Germinal center (tissue), 1 donor: ENCODE results near the gene RANBP1.

Experiments
- DNase-seq: peaks from one replicate; pipeline ENCODE4 v3.0.0; 2012; ENCODE audit warnings: mixed read lengths, low spot score

RANBP1 gene

DNA sequence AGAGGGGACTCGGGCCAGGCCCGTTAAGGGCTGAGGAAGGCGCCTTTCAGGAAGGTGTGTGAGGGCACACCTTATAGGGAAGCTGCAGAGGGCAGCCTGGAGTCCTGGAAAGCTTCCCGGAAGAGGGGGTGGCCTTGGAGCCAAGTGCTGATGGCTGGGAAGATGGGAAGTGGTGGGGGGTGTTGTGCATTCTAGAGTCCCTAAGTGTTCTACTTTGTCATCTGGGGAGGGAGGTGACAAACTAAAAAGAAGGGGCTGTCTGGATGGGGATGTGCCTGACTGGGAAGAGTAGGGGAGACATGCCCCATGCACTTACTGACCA lies 22.5 kb downstream of the RANBP1 start:
- DNase-seq, result no peak

DNA sequence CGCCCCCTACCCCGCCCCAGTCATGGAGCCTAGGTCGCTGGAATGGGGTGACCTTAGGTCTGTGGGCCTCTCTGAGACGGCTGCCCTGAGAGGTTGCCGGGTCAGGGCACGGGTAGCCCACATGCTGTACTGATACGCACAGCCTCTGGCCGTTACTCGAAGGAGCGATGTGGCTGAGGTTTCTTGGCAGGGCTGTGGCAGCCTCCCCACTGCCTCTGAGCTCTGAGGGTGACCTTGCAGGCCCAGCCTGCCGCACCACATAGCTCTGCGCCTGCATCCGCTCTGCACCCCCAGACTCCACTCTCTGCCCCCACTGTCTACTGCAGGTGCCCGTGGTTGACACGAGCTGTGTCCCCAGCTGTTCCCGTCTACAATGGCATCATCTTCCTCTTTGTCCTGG lies 23.0 kb downstream of the RANBP1 start:
- DNase-seq, result no peak

DNA sequence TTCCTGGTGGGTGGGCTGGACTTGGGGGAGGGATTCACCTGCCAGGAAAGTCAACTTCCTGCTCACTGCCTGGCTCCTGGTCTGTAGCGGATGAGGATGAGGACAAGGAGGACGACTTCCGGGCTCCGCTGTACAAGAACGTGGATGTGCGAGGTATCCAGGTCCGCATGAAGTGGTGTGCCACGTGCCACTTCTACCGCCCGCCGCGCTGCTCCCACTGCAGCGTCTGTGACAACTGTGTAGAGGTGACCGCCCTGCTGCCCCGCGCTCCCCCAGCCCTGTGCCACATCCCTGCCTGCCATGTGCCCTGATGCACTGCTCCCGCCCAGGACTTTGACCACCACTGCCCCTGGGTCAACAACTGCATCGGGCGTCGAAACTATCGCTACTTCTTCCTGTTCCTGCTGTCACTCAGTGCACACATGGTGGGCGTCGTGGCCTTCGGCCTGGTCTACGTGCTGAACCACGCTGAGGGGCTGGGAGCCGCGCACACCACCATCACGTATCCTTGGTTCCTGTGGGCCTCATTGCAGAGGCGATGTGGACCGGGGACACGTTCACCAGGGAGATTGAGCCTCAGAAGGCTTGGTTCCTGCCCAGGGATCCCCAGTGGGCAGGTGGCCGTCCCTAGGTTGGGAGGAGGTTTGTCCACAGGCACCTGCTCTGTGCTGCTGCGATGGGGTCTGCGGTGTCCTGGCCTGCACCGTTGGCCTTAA lies 23.6 kb downstream of the RANBP1 start:
- DNase-seq, result no peak

DNA sequence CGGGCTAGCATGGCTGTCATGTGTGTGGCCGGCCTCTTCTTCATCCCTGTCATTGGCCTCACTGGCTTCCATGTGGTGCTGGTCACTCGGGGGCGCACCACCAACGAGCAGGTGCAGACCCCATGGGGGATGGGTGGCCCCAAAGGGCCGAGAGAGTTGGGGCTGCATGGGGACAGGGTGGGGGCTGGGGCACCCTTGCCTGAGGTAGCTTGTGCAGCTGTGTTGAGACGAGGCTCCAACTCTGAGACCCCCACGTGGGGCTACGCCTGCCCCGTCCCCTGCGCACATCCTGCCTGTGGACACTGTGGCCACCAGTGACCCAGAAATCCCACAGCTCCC lies 24.2 kb downstream of the RANBP1 start:
- DNase-seq, result no peak

DNA sequence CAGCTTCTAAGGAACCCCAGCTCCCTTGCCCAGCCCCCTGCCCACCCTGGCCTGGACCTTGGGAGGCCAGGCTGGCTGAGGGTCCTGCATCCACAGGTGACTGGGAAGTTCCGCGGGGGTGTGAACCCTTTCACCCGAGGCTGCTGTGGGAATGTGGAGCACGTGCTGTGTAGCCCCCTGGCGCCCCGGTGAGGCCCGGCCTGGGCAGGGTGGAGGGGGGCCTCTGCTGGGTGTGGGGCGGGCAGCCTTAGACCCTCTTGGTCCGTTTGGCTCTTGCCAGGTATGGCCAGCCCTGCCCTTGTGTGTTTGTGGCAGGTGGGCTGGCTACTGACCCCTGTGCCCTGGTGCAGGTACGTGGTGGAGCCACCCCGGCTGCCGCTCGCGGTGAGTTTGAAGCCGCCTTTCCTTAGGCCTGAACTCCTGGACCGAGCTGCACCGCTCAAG lies 24.6 kb downstream of the RANBP1 start:
- no peak for DNase-seq

DNA sequence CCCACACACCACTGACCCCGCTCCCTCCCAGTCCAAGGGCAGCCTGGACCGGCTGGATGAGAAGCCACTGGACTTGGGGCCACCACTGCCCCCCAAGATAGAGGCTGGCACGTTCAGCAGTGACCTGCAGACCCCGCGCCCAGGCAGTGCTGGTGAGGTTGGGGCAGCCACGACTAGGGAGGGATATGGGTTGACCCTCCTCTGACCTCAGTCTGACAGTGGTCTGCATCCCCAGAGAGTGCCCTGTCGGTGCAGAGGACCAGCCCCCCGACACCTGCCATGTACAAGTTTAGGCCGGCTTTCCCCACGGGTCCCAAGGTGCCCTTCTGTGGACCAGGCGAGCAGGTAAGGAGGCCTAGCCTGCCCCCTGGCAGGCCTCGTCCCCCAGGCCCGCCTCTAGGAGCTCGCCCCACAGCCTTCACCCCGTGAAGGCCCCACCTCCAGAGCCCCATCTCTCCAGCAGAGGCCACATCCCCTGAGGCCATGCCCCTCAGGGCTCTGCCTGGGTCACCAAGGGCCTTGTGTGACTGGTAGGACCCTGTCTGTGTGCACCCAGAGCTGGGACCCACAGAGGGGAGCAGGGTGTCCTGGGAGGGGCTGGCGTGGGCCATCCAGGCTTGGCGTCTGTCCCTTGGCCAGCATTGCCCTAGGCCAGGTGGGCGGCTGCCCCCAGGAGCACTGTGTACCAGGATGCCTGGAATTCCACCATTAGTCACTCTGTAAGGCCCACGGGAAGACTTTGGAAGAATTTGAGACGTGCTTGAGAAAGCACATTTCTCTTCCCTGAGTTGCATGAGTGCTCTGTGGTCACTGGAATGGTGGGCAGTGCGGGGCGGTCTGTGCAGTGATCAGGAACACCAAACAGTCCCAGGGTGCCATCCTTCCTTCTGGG lies 25.5 kb downstream of the RANBP1 start:
- no peak for DNase-seq

DNA sequence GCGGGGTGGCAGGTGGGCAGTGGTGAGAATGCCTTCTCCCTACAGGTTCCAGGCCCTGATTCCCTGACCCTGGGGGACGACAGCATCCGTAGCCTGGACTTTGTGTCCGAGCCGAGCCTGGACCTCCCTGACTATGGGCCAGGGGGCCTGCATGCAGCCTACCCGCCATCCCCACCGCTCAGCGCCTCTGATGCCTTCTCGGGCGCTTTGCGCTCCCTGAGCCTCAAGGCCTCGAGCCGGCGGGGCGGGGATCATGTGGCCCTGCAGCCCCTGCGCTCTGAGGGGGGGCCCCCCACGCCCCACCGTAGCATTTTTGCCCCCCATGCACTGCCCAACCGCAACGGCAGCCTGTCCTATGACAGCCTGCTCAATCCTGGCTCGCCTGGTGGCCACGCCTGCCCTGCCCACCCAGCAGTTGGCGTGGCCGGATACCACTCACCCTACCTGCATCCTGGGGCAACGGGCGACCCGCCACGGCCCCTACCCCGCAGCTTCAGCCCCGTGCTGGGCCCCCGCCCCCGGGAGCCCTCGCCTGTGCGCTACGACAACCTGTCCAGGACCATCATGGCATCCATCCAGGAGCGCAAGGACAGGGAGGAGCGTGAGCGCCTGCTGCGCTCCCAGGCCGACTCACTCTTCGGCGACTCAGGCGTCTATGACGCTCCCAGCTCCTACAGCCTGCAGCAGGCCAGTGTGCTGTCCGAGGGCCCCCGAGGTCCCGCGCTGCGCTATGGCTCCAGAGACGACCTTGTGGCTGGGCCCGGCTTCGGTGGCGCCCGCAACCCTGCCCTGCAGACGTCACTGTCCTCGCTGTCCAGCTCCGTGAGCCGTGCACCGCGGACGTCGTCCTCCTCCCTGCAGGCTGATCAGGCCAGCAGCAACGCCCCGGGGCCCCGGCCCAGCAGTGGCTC lies 27.1 kb downstream of the RANBP1 start:
- no peak for DNase-seq

DNA sequence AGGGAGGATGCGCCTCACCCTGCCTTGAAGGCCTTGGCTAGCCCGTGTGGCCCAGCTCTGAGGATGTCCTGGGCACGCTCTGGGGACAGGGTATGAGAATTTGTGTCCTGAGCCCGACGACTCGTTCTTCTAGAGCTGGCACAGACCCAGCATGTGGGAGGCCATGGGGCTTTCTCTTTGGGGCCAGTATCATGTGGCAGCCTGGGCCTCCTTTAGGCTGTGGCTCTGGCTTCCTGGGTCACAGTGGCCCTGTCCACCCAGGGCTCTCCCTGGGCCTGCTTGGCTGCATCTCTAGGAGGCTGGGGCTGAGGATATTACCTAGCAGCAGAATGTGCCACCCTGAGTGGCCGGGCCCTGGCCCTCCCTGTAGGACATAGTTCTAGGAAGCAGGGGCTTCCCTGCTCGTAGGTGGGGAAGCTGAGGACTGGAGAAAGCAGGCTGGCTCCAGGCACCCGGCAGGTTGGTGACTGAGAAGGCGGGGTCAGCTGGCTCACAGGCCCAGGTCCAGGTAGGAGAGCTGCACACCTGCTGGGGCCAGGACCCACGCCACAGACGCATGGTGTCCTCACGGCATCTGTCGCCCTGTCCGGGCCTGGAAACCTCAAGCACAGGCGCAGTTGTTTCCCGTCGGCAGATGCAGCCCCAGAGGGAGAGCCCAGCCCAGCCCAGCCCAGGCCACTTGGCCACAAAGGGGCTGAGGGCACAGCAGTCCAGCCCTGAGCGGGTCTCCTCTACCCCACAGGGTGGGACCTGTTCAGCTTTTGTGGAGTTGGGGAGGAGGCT lies 28.2 kb downstream of the RANBP1 start:
- DNase-seq, result no peak

DNA sequence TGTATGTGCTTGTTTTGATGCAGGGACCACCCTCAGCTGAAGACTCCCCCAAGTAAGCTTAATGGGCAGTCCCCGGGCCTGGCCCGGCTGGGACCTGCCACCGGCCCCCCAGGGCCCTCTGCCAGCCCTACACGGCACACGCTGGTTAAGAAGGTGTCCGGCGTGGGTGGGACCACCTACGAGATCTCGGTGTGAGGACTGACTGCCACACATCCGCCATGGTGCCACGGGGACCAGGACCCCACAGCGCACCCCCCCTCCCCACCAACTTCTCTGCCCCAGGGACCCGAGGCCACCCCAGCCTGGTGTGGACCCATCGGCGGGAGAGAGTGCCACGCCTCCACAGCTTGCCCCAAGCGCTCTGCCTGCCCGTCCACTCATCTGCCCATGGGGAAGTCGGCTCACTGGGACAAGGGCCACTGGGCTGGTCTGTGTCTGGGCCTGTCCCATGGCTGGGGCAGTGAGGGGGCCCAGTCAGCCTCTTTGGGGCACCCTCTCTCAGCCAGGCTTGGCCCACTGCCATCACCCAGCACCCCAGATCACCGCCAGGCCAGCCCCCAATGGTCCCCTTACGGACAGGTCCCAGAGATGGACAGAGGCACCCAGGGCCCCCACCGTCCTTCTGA lies 29.4 kb downstream of the RANBP1 start:
- DNase-seq, result no peak

DNA sequence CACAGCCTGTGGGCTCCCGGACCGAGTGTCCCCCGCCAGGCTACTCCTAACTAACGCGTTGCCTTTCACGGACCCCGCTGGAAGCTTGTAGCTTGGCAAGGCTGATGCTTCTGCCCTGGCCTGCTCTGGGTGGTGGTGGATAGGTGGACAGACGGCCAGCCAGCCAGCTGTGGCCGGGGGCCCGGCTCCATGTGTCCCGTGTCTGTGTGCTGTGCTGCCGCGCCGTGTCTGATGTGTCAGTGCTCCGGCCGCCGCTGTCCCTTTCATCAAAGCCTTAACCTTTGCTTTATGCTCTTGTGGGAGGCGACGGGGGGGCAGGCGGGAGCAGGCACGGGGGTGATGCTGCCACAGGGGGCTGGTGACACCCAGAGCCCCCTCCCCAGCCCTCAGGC lies 29.9 kb downstream of the RANBP1 start:
- no peak for DNase-seq

DNA sequence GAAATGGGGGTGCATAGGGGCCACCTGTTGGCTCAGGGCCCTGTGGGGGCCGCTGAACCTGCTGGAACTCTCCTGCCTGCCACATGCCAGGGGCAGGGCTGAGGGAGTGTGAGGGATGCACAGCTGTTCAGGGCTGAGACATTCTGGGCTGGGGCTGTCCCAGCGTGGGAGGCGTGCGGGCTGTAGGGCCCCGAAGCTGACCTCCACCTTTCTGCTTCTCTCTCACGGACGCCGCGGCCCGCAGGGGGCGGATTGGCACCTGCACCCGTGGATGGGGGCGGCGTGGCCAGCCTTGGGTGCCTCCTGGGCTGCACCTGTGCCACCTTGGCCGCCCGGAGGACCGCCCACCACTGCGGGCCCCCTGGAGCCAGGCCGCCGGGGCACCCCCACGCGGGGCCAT lies 30.9 kb downstream of the RANBP1 start:
- no peak for DNase-seq

DNA sequence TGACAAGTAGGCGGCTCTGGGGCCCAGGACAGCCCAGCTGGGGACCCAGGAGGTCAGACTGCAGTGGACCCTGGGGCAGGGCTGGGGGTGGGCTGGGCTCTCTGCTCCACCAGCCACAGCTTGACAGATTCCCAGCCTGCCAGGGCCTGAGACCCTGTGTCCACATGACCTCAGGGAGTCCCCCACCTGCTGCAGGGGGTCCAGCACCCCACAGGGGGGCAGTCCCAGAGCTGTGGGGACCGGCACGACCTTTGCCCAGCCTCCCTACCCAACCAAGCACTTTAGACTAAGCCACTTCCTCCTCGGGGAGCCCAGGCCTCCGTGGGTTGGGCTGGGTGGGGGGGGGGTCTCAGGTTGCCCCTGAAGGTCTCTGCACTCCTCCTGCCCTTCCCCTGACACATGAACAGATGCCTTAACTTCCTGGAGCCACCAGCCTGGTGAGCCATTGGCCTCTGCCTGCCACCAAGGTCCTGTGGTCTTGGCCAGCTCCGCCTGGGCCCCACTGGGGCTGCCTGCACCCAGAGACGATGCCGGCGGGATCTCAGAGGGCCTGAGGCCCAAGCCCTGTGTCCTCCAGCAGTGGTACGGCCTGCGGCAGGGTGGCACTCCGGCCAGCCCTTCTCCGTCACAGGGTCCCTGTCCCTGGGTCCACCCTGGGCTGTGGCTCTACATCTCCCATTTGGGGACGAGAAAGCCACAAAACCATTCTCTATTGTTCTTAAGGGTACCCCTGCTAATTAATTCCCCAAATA lies 31.5 kb downstream of the RANBP1 start:
- no peak for DNase-seq

DNA sequence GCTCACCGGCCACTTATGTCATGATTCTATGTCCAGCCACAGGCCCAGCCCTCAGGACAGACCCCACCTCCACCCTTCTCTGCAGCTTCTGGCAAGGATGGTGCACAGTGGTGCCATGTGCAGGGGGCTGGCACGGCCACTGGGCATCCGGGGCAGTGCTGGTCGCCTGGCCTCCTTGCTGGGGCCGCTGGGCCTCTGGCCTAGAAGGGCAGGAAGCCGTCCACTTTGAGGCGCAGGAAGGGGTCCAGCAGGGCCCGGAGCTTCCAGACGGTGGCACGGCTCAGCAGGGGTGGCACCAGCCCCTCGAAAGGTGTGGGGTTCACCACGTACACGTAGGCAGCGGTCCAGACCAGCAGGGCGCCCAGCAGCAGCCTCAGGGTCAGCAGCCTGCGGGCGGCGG lies 32.5 kb downstream of the RANBP1 start:
- DNase-seq, result no peak

DNA sequence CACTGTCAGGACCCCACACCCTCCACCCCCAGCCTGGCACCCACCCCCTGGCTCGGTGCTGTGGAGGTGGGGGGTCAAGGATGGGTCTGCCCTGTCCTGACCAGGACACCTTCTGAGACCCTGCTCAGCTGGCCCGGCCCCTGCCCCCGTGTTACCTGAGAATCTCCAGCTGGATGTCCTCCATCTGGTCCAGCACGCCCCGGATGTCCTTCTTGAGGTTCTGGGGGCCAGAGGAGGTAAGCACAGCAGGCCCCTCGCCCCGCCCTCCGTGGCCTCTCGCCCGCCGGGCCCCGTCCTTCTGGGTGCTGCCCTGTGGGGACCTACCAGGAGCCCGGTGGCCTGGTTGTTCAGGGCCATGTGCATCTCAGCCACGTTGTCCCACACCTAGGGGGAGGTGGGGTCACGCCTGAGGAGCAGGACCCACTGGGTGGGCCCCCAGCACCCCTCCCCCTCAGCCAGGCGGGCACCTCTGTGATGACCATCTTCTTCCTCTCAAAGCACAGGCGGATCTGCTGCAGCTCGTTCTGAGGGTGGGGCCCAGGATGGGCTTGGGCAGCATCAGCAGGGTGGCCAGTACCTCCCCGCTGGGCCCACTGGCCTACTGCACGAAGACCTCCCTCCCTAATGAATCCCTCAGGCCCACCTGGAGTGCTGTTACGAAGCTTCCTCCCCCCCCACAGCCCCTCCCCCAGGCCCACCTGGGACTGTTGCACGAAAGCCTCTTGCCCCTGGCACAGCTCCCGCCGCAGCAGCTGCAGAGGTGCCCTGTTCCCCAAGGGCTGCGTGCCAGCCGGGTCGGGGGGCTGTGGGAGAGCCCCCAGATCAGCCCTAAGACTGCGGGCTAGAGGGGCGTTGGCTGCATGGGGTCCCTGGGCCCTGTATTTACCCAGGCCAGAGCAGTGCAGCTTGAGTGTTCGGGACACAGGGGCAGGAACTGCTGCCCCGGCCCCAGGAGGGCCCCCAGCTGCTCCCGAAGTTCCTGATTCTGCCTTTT lies 33.6 kb downstream of the RANBP1 start:
- DNase-seq, result no peak

DNA sequence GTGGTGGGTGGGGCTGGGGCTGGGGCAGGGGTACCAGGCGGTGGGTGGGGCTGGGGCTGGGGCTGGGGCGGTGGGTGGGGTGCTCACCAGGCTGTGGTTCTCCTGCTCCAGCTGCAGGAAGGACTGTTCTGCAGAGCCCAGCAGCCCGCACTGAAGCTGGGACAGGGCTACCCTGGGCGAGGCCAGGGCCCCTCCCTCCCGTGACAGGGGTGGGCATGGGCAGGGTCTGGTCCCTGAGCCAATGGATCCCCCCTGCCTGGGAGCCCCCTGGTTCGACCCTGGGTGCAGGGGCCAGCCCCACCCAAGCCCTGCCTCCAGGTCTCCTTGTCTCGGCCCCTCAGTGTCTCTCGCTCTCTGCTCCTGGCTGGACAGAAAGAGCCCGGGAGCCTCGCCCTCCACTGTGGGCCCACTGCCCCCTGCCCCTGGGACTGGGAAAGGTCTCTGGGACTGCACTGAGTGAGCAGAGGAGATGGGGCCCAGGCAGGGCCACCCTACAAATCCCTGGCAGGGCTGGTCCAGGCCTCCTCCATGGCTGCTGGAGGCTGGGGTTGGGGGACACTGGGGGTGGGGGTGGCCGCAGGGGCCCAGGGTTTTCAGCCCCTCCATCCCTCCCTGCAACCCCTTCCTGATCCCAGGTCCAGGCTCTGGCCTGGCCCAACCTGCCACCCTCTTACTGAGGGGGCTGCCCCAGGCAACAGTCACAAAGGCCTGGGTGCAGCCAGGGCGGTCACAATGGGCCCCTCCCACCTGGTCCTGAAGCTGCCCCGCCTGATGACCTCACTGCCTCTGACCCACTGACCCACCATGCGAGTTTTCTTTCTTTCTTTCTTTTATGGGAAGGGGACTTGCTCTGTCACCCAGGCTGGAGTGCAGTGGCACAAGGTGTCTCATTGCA lies 34.7 kb downstream of the RANBP1 start, which contains the start of gene CCDC188:
Gene CCDC188 (minus strand): TSS at position 675 of the 895 bp plus-strand sequence. CDS start 69 bp downstream, at position 606.
- no peak for DNase-seq

DNA sequence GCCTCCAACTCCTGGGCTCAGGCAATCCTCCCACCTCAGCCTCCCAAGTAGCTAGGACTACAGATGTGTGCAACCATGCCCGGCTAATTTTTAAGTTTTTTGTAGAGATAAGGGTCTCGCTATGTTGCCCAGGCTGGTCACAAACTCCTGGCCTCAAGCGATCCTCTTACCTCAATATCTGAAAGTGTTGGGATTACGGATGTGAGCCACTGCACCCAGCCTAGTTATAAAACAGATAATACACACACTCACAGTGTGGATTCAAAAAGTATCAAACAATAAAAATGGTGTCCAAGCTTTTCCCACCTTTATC lies 35.3 kb downstream of the RANBP1 start:
- no peak for DNase-seq

DNA sequence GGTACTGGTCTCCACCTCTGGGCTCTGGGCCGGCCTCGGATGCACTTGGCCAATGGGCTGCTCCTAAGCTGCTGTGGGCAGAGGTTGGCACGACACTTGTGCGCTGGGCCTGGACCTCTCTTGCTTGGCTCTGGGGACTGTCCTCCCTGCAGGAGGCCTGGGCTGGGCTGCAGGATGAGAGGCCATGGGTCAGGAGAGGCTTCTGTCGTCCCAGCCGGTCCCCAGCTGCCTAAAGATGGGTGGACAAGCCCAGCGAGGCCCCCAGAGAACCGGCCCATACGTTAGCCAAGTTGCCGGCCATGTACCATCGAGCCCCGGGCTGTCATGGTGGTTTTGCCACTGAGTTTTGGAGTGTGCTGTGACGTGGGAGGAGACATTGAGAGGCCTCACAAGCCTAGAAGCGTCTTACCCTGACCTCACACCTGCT lies 36.6 kb downstream of the RANBP1 start:
- no peak for DNase-seq

DNA sequence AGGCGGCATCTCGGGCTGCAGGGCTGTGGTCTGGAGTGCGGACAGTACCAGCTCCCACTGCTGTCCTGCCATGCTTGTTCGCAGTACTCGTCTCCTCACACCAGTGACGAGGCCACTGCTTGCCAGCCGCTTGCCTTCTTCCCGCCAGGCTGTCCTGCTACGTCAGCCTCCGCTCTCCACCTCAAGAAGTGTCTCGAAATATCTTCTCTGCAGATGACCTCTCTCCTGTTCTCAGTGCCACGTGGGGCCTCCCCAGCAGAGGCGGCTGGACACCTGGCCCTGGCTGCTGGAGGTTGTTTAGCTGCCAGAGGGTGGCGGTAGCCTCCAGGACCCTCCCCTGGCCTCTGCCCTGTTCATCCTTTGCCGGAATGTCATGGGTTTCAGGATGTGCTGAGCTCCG lies 38.0 kb downstream of the RANBP1 start:
- DNase-seq, result no peak
